PFSK-1 (cell line): ENCODE data around the gene THBD.

Experiments
- FOXP2 ChIP-seq: optimal IDR thresholded peaks from 2 replicates; pipeline ENCODE3; 2011; ENCODE audit warnings: borderline replicate concordance, control low read depth, inconsistent platforms; ENCODE audit not compliant: insufficient read depth; ENCODE audit errors: extremely low read length, extremely low read depth
- POLR2AphosphoS5 ChIP-seq: IDR thresholded peaks from 2 replicates; pipeline ENCODE4 v1.6.1; 2012; ENCODE audit warnings: low read depth, mild to moderate bottlenecking, control low read depth, low read length, moderate library complexity
- SIN3A ChIP-seq: IDR thresholded peaks from 2 replicates; pipeline ENCODE4 v1.6.1; 2012; ENCODE audit warnings: mild to moderate bottlenecking, low read length, moderate library complexity, borderline replicate concordance; ENCODE audit not compliant: insufficient read depth
- TAF1 ChIP-seq: IDR thresholded peaks from 2 replicates; pipeline ENCODE4 v1.6.1; 2012; ENCODE audit warnings: low read length, control low read depth, borderline replicate concordance; ENCODE audit not compliant: insufficient read depth
- TF ChIP-seq, protein P1 (sequence below), 2 experiments: IDR thresholded peaks; 2 replicates each; pipeline versions ENCODE4 v1.6.1 to v1.8.0; 2011 to 2012; ENCODE audit warnings: low read depth in 2 of 2, low read length in 2 of 2, control low read depth in 1 of 2, inconsistent platforms in 1 of 2, mild to moderate bottlenecking in 1 of 2, moderate library complexity in 1 of 2; ENCODE audit not compliant: insufficient read depth in 1 of 2

THBD gene

DNA sequence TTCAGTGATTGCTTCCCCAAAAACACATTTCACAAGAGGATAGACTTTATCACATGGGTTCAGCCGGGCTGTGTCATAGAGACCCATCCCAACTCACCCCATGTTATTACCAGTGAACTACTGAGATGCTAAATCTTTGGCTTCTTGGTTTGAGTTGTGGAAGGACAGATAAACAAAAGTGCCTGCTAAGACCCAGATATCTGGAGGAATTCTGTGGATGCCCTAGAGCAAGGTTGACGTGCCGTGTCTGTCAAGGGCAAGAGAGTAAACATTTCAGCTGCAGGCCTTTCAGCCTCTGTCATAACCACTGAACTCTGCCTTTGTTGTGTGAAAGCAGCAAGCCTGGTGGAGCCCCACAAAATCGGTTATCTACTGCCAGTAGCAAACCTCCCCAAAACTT lies 11.2 kb upstream of the THBD start:
- TF ChIP-seq, protein P1, sequence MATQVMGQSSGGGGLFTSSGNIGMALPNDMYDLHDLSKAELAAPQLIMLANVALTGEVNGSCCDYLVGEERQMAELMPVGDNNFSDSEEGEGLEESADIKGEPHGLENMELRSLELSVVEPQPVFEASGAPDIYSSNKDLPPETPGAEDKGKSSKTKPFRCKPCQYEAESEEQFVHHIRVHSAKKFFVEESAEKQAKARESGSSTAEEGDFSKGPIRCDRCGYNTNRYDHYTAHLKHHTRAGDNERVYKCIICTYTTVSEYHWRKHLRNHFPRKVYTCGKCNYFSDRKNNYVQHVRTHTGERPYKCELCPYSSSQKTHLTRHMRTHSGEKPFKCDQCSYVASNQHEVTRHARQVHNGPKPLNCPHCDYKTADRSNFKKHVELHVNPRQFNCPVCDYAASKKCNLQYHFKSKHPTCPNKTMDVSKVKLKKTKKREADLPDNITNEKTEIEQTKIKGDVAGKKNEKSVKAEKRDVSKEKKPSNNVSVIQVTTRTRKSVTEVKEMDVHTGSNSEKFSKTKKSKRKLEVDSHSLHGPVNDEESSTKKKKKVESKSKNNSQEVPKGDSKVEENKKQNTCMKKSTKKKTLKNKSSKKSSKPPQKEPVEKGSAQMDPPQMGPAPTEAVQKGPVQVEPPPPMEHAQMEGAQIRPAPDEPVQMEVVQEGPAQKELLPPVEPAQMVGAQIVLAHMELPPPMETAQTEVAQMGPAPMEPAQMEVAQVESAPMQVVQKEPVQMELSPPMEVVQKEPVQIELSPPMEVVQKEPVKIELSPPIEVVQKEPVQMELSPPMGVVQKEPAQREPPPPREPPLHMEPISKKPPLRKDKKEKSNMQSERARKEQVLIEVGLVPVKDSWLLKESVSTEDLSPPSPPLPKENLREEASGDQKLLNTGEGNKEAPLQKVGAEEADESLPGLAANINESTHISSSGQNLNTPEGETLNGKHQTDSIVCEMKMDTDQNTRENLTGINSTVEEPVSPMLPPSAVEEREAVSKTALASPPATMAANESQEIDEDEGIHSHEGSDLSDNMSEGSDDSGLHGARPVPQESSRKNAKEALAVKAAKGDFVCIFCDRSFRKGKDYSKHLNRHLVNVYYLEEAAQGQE (IDR thresholded peaks at IDR 0.05; ENCODE audit: insufficient read depth in 1 of 2, low read depth in 2 of 2, low read length in 2 of 2): no peak
- no peak for TF ChIP-seq TAF1
- no peak for TF ChIP-seq POLR2AphosphoS5
- TF ChIP-seq FOXP2: no peak
- no peak for TF ChIP-seq SIN3A

DNA sequence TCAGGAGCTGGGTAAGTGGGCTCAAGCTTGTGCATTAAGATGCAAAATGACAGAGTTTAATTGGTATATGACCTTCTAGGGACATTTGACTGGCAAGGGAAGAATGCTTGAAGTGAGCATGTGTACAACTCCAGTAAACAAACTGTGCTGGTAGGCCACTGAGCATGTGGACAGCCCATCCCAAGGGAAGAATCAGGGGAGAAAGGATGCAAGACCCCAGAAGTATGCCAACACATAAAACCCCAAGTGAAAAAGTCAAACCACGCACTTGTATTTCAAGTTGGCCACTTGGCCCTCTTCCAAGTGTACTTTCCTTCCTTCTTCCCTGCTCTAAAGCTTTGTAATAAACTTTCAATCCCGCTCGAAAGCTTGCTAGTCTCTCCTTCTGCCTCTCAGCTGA lies 10.4 kb upstream of the THBD start:
- TF ChIP-seq, protein P1 (IDR thresholded peaks at IDR 0.05; ENCODE audit: insufficient read depth in 1 of 2, low read depth in 2 of 2, low read length in 2 of 2): no peak
- TF ChIP-seq TAF1 (no peak), FOXP2 (no peak), SIN3A (no peak), POLR2AphosphoS5 (no peak)

DNA sequence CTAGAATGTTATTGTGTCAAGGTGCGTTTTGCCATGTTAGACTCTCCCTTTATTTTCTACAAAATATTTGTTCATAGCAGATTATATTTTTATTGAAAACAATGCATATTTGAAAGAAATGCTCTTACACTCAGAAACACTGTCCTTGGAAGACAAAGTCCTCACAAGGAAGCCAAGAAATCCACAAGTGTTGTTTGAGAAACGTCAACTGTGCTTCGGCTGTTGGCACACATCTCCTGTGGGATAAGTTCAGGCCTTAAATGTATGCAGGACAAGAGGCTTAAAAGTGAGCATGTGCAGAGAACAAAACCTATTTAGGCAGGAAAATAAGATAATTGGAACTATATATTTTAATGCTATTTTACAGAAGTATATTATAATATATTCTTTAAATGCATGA lies 9.5 kb upstream of the THBD start:
- TF ChIP-seq, protein P1 (IDR thresholded peaks at IDR 0.05; ENCODE audit: insufficient read depth in 1 of 2, low read depth in 2 of 2, low read length in 2 of 2): no peak
- TF ChIP-seq SIN3A (no peak), TAF1 (no peak), FOXP2 (no peak), POLR2AphosphoS5 (no peak)

DNA sequence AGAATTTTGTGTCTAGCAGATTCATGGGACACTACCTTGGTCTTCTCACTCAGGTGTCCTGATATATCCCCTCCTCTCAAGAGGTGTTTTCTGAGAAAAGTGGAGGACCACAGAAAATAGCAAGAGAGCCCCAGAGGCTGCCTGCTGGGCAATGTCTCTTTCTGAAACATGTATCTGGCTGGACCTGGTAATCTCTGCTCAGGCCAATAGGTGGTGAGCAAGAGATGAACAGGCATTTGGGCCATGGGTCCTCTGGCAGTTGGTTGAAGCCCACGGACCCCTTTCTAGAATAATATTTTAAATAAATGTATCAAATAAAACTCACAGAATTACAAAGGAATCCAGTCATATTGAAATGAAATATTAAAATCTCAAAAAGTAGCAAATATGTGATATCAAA lies 8.8 kb upstream of the THBD start:
- no peak for TF ChIP-seq SIN3A
- TF ChIP-seq, protein P1 (IDR thresholded peaks at IDR 0.05; ENCODE audit: insufficient read depth in 1 of 2, low read depth in 2 of 2, low read length in 2 of 2): no peak
- TF ChIP-seq FOXP2: no peak
- no peak for TF ChIP-seq TAF1
- no peak for TF ChIP-seq POLR2AphosphoS5

DNA sequence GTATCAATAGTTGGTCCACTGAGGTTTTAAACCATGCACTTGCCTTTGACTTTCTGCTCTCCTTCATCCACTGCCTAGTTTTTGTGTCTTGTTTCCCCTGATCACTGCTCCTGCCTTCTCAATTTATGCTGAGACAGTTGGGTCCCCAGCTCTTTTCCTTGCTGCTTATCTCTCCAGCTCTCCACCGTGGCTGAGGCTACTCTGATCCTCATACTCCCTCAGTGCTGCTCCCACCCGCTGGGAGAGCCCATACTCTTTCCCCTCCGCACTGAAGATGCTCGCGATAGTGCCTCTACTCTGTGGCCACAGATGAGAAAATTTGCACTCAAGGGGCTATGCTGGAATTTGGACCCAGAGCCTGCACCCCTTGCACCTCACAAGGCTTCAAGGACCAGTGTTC lies 3.4 kb upstream of the THBD start:
- TF ChIP-seq TAF1 (no peak), FOXP2 (no peak)
